ENCODE measurements around the gene ACY1.

Gene ACY1

DNA sequence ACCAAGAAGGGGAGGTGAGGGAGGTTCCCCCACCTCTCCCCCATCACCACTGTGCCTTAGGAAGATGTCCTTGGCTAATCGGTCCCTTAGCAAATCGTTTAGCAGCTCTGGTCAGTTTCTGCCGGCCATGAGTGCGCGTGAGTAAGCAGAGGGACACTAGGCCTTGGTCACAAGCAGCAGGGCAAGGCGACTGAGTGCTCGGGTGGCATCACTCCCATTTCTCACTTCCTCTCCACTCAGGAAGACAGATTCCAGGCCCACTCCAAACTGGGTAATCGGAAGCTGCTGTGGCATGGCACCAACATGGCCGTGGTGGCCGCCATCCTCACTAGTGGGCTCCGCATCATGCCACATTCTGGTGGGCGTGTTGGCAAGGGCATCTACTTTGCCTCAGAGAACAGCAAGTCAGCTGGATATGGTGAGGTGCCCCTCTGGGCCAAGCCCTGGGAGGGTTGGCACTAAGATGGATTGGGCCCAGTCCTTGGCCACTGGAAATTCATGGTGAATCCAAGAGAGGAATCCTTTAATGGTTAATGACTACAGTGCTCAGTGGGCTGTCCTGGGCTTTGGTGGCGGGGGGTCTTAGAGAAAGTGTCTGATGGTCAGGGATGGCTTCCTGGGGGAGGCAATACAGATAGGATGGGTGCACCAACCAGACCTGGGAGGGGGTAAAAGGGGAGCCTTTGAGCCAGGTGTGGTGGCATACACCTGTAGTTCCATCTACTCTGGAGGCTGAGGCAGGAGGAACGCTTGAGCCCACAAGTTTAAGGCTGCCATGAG, 37.2 kb upstream of the ACY1 start:
- no peak for DNase-seq (ENCODE audit: low read depth in 2 of 2)

DNA sequence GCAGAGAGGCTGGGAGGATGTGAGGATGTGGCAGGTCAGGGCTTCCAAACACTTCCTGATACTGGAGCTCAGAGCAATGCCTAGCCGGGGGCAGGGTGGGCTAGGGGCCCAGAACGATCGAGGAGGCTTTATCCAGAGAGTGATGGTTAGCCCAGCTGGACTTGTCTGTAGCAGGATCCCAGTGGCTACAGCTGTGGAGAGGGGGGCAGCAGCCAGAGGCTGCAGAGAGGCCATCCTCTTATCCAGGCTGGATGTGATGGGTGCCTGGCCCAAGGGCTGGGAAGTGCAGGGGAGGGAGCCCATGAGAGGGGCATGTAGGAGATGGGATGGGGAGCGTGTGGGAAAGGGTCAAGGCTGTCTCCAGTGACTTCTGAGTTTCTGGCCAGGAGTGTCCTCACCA, 36.5 kb upstream of the ACY1 start:
- no peak for DNase-seq (ENCODE audit: low read depth in 2 of 2)

GRCh38 chr3:51947215-51947900, 36.0 kb upstream of the ACY1 start:
- no peak for DNase-seq (ENCODE audit: low read depth in 2 of 2)

GRCh38 chr3:51948016-51948580, 35.2 kb upstream of the ACY1 start:
- DNase-seq (ENCODE audit: low read depth in 2 of 2), result no peak

GRCh38 chr3:51949121-51949520, 34.2 kb upstream of the ACY1 start:
- DNase-seq (ENCODE audit: low read depth in 2 of 2), result no peak

DNA sequence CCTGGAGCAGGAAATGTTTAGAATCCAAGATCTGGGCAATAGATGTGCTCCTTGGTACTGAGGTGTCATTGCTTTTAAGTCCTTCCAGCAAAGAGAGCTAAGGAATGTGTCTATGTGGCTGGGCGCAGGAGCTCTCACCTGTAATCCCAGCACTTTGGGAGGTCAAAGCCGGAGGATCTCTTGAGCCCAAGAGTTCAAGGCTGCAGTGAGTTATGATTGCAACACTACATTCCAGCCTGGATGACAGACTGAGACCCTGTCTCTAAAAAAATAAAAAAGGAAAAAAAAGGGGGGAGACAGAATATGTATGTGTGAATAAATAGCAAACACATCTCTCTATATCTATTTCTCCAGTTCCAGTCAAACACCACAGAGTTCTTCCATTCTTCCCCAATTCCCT, 32.4 kb upstream of the ACY1 start:
- no peak for DNase-seq (ENCODE audit: low read depth in 2 of 2)

DNA sequence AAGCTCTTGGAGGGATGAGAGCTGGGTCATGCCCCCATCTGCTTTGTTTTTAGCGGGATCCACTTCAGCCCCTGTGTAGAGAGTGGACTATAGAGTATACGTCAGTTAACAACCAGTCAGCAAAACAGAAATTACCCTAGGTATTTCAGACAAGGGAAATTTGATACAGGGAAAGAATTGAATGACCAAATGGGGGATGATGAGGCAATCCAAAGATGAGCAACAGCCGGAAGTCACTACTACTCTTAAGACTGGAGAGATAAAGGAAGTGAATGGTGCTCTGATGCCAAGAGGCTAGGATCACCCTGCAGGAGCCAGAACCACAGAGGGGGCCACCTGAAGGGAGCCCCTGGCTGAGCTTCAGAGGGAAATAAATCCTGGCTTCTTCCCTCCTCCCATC, 29.9 kb upstream of the ACY1 start:
- DNase-seq (ENCODE audit: low read depth in 2 of 2), result no peak

GRCh38 chr3:51954105-51954504, 29.2 kb upstream of the ACY1 start:
- DNase-seq (ENCODE audit: low read depth in 2 of 2), result no peak

GRCh38 chr3:51954713-51955112, 28.6 kb upstream of the ACY1 start:
- no peak for DNase-seq (ENCODE audit: low read depth in 2 of 2)

DNA sequence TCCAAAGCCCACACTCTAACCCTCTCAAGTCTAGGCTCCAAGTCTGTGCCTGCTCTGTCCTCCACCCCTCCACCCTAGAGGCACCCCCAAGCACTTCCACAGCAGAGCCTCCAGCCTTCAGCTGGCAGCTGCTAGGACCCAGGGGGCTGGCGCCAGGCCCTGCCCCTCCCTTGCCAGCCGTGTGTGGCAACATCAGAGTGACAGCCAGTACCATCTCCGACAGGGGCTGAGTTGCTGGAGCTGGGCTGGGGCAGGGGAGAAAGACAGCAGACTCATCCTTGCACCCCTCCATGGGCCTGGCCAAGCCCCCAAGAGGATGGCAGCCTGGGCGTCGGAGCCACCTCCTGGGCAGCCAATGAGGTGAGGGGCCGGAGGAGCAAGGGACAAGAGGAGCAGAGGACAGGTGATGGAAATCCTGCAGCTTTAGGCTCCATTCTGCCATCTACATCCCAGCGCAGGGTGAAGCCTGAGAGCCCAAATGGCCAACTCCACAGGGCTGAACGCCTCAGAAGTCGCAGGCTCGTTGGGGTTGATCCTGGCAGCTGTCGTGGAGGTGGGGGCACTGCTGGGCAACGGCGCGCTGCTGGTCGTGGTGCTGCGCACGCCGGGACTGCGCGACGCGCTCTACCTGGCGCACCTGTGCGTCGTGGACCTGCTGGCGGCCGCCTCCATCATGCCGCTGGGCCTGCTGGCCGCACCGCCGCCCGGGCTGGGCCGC, 28.0 kb upstream of the ACY1 start, which contains the start of gene GPR62:
Gene GPR62, plus strand, starts transcription at position 207 of the 718 bp plus-strand sequence. Its CDS starts 272 bp downstream, at position 479.
- no peak for DNase-seq (ENCODE audit: low read depth in 2 of 2)

- DNase-seq (ENCODE audit: low read depth in 2 of 2), result no peak
These were observed 27.2 kb upstream of the ACY1 start for GRCh38 chr3:51955893-51956770.

DNA sequence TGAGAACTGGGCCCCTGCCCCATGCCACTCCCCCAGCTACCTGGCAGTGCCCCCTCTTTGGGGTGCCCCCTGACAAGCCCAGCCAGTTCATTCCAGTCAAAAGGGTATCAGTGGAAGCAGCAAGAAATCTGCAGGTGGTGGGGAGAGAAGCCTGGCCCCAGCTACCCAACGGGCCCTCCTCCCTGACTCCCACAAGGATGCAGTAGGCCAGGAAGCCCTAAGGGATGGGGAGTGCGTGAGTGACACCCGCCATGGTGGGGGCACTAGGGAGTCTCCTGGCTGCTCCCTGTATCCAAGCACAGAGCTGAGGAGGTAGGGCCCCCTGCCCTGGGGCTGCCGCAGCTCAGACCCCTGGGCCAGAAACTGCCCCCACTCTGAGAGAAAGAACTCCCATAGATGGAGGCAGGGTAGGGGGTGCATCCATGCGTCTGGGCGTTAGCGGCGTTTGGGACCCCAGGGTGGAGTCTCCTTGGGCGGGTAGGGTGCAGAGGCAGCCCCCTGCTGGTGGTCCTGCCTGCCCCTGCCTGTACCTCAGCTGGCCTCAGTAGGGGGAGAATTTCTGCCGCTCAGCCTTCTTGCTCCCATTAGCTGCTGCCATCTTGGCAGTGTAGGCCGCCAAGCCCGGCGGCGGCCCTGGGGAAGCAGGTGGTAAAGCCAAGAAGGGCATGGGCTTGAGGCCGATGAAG, 25.7 kb upstream of the ACY1 start:
- DNase-seq (ENCODE audit: low read depth in 2 of 2), result no peak

- no peak for DNase-seq (ENCODE audit: low read depth in 2 of 2)
These were observed 24.5 kb upstream of the ACY1 start for GRCh38 chr3:51958603-51959521.

GRCh38 chr3:51959651-51960050, 23.7 kb upstream of the ACY1 start:
- no peak for DNase-seq (ENCODE audit: low read depth in 2 of 2)

- no peak for DNase-seq (ENCODE audit: low read depth in 2 of 2)
These were observed 22.9 kb upstream of the ACY1 start for GRCh38 chr3:51960386-51960785.

DNA sequence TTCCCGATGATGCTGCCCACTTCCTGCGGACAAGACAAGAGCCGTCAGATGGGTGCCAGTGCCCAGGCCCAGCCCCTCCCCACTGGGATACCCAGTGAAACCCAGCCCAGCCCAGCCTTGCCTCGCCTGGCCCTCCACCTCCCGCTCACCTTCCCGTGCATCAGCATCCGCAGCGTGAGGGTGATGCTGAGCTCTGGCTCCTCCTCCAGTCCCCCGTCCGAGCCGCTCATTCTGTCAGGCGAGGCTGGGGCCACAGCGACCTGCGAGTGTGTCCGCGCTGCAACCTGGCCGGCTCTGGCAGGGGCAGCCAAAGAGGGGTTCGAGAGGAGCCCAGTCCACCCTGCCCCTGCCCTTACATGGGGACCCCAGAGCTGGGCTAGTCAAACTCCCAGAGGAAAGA, 22.3 kb upstream of the ACY1 start:
- no peak for DNase-seq (ENCODE audit: low read depth in 2 of 2)

GRCh38 chr3:51961602-51962569, 21.4 kb upstream of the ACY1 start:
- DNase-seq (ENCODE audit: low read depth in 2 of 2), result no peak

DNA sequence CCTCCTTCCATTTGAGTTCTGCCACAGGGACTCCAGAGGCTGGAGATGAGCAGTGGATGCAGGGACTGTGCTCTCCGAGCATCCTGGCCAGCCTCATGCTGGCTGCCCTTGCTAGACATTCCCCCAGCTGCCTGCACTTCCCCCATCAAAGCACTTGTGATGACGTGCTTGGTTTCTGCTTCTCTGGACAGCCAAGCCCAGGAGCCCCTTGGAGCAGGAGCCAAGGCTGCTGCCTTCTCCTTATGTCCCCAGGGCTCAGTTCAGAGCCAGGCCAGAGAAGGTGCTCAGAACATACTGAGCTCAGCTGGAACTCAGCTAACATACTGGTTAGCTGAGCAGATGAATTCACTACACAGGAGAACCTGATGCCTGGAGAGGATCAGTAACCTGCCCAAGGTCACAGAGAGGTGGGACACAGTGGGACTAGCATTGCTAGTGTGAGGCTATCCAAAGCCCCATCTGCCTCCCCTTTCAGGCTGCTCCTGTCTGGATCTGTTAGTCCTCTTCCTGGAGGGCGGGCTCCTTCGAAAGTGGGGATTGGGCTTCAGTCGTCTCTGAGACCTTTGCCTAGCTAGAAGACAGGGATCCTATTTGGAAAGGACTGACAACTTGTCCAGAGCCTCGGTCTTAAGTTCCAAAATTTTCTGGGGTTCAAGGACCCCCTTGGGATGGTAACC, 20.3 kb upstream of the ACY1 start:
- DNase-seq (ENCODE audit: low read depth in 2 of 2), result no peak

Data from stimulated activated CD8-positive, alpha-beta memory T cell treated with anti-CD3 and anti-CD28 coated beads, Interleukin-15, amount 100 ng/mL, for 48 hours (primary cell).